Omental fat pad (tissue), 4 donors: ENCODE data around the gene DNASE1L2. TPM values are rescaled to one million over a fixed set of nuclear protein-coding genes. Genes with fewer than 3 reads are reported as not detected.
"Not testable (repeated sequence)": the region's sequence is repeated elsewhere in the genome, so short reads cannot be mapped to it uniquely, and the experiment has no call there.

Experiments
- ATAC-seq: fragments of 150-250 bp; one replicate; pipeline ENCODE4 v1.9.1; 2016; ENCODE audit warnings: mild to moderate bottlenecking, moderate library complexity; ENCODE audit not compliant: low FRiP score
- DNase-seq: peaks from one replicate; pipeline ENCODE4 v3.0.0-alpha.2; 2019; ENCODE audit warnings: low spot score
- total RNA-seq, 4 donors: library from RNA; depleted of rRNA; stranded (reverse); fragments of >200 nt; gene quantifications; one replicate each; pipeline ENCODE4 v1.1.0, GENCODE V29; 2016
- TF ChIP-seq, protein P1 (sequence below), 3 donors: fragments of 450-650 bp; IDR thresholded peaks; one replicate each; pipeline ENCODE4 v1.5.1; 2016 to 2017; ENCODE audit warnings: antibody characterized with exemption in 3 of 3, mild to moderate bottlenecking in 3 of 3, moderate library complexity in 2 of 3

DNASE1L2 gene
- total RNA-seq, 4 donors from 2014 or later = 0.63 to 0.93 (median 0.84) TPM; not detected in 1

DNA sequence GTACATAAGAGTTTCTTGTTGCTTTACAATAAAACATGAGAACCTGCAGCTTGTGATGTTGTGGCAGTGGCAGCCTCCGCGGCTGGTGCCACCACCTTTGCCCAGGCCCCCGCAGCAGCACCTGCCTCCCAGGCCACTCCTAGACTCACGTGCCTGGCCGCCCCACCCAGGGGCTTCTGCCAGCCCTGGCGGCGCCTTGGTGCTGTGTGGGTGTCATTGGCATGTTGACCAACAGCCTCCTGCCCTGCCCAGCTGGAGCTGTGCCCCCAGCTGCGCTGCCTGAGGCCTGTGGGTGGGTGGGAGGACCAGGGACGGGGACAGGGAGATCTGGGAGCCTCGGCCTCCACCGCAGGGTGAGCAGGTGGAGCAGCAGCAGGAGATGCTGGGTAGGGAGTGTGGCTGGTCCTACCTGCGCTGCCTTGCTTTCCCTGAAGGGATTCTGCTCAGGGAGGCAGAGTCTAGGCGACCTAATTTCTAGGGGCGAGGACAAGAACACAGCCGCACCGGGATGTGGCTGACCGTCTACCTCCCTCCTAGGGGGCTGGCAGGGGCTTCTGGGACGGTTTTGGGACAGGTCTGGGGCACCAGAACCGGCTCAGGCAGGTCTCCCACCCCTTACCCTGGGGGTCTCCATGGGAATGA is 428 bp upstream of the DNASE1L2 start:
- ATAC-seq (no peak), DNase-seq (no peak)
- TF ChIP-seq, protein P1, sequence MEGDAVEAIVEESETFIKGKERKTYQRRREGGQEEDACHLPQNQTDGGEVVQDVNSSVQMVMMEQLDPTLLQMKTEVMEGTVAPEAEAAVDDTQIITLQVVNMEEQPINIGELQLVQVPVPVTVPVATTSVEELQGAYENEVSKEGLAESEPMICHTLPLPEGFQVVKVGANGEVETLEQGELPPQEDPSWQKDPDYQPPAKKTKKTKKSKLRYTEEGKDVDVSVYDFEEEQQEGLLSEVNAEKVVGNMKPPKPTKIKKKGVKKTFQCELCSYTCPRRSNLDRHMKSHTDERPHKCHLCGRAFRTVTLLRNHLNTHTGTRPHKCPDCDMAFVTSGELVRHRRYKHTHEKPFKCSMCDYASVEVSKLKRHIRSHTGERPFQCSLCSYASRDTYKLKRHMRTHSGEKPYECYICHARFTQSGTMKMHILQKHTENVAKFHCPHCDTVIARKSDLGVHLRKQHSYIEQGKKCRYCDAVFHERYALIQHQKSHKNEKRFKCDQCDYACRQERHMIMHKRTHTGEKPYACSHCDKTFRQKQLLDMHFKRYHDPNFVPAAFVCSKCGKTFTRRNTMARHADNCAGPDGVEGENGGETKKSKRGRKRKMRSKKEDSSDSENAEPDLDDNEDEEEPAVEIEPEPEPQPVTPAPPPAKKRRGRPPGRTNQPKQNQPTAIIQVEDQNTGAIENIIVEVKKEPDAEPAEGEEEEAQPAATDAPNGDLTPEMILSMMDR (IDR thresholded peaks at IDR 0.05) = no peak

DNA sequence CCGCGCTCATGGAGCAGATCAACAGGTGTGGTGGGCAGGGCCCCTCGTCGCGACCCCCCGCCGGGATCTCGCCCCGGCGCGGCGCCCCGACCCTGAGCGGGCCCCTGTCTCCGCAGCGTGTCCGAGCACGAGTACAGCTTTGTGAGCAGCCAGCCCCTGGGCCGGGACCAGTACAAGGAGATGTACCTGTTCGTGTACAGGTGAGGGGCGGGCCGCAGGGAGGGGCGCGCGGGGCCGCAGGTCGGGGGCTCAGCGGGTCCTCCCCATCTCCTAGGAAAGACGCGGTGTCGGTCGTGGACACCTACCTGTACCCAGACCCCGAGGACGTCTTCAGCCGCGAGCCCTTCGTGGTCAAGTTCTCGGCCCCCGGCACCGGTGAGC is 848 bp downstream of the DNASE1L2 start:
- TF ChIP-seq, protein P1 (IDR thresholded peaks at IDR 0.05) = no peak
- ATAC-seq (no peak), DNase-seq (no peak)

DNA sequence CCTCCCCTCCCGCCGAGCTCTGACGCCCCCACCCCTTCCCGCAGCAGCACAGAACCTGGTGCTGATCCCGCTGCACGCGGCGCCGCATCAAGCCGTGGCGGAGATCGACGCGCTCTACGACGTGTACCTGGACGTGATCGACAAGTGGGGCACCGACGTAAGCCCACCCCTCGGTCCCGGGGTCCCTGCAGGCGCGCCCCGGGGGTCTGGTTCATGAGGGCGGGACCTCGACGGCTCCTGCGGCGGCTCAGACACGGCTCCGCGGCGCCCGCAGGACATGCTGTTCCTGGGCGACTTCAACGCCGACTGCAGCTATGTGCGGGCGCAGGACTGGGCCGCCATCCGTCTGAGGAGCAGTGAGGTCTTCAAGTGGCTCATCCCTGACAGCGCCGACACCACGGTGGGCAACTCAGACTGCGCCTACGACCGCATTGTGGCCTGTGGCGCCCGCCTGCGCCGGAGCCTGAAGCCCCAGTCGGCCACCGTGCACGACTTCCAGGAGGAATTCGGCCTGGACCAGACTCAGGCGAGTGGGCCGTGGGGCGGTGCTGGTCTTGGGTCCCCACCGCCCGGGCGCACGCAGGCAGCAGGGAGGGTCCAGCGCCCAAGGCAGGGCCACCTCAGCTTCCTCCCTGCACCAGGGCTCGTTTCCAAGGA is 1.4 kb downstream of the DNASE1L2 start:
- ATAC-seq (no peak), DNase-seq (no peak)
- TF ChIP-seq, protein P1 (IDR thresholded peaks at IDR 0.05) = no peak

DNA sequence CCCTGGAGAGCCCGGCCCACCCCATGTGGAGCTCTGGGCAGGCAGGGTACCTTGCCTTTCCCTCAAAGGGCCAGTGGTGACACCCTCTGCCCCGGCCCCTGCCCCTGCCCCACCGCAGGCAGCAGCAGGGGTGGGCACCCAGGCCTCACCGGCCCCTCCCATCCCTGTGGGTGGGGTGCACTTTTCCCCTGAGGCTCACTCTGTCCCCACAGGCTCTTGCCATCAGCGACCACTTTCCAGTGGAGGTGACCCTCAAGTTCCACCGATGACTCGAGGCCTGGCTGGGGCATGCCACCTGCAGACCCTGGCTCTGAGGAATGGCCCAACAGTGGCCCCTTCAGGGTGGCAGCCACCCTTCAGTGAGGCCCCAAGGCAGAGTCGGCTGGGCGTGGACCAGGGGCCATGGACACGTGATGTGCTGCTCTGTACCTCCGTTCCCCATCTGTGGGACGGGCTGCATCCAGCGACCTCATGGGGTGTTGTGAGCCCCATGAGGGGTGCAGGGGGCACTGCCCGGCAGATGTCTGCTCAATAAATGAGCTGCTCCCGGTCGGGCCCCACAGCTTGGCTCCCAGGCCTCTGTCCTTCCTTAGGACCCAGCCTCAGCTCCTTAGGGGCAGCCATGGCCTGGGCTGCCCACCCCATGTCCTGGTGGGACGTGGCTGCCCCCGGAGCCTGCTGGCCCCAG is 2.0 kb downstream of the DNASE1L2 start:
- DNase-seq (no peak), ATAC-seq (no peak)
- TF ChIP-seq, protein P1 (IDR thresholded peaks at IDR 0.05) = no peak

DNA sequence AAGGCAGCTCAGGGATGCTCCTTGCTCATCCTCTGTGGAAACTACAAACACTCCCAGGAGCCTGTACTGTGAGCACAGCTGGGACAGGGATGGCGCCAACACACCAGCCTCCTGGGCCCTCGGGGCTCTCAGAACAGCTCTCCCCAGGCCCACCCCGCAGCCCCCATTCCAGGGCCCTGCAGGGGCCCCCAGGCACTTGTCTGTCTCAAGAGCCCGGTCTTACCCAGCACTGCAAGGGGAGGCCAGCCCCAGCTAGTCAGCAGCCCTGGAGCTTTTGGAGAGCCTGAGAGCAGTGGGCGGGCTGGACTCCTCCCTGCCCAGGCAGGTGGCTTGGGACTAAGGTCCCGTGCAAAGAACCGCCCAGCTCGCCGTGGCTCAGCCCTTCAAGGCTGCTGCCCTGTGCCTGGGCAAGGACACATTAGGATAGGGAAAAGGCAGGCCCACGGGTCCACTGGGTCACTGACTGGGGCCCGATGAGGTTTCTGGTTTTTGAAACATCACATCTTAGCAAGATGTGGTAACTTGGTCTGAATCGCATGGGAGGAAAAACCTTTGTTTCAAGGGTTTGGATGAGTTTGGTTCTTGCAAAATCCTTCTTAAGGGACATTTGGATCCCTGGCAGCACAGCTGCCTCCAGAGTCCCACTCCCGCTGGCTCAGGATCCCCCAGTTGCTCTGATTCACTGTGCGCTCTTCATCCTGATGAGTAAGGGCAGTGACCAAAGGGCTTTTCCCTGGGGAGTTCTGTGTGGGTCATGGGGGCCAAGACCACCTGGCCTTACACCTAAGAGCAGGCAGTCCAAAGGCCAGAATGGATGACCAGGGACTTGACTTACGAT is 2.8 kb downstream of the DNASE1L2 start:
- DNase-seq = no peak
- ATAC-seq = no peak
- TF ChIP-seq, protein P1 (IDR thresholded peaks at IDR 0.05) = no peak

DNA sequence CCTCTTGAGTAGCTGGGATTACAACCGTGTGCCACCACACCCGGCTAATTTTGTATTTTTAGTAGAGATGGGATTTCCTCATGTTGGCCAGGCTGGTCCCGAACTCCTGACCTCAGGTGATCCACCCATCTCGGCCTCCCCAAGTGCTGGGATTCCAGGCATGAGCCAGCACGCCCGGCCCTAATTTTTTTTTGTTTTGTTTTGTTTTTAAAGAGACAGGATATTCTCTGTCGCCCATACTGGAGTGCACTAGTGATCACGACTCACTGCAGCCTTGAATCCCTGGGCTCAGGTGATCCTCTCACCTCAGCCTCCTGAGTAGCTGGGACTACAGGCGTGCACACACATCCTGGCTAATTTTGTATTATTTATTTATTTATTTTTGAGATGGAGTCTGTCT is 4.1 kb downstream of the DNASE1L2 start:
- not testable (repeated sequence) for ATAC-seq, DNase-seq

DNA sequence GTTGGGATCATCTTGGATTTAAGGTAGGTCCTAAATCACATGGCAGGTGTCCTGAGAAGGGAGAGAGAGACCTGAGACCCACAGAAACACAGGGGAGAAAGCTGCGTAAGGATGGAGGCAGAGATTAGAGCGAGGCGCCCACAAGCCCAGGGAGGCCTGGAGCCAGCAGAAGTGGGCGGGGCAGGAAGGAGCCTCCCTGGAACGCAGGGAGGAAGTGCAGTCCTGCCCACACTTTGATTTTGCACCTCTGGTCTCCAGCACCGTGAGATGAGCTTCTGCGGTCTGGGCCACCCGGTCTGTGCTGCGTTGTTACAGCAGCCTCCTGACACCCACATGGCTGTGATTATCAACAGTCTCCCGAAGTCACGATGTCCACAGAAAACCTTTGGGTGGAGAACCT is 6.4 kb downstream of the DNASE1L2 start:
- TF ChIP-seq, protein P1 (IDR thresholded peaks at IDR 0.05) = no peak
- DNase-seq = no peak
- ATAC-seq = no peak
